Dedifferentiated amniotic fluid mesenchymal stem cell (primary cell): Measurements from ENCODE around the gene TSPAN17.
"Not testable (repeated sequence)": the region's sequence is repeated elsewhere in the genome, so short reads cannot be mapped to it uniquely, and the experiment has no call there.

Experiments
- DNase-seq: peaks from one replicate; pipeline ENCODE4 v3.0.0-alpha.2; 2016; ENCODE audit errors: extremely low spot score

The TSPAN17 gene, protein sequence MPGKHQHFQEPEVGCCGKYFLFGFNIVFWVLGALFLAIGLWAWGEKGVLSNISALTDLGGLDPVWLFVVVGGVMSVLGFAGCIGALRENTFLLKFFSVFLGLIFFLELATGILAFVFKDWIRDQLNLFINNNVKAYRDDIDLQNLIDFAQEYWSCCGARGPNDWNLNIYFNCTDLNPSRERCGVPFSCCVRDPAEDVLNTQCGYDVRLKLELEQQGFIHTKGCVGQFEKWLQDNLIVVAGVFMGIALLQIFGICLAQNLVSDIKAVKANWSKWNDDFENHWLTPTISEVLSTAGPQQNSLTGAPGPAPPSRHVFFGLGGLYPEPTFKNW

DNA sequence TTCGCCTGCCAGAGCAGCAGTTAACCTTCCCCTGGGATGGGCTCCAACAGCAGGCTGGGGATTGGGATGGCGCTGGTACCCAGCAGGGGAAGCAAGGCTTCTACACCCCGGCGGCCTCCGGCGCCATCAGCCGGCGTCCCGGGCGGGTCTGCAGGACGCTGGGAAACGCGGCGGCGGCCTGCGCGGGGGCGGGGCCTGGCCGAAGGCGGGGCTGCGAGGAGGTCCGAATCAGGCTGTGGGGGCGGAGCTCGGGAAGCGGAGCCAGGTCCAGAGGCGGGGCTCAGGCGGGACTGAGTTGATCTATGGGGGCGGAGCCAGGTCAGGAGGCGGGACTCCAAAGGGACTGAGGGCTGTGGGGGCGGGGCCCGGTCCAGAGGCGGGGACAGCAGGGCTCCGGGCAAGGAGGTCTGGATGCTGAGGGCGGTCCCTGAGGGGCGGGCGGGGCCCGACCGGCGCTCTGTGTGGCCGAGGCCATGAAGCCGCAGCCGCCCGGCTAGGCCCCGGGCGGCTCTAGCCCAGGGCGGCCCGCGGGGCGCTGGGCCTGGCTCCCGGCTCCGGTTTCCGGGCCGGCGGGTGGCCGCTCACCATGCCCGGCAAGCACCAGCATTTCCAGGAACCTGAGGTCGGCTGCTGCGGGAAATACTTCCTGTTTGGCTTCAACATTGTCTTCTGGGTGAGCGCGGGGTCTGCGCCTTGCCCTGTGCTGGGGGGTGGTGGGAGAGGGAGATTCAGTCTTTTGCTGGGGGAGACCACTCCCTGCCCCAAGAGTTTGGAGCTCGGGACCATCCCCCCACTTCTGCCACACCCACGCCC, at the start of gene TSPAN17:
Gene TSPAN17 (plus strand): TSS at position 455 of the 813 bp plus-strand sequence. CDS start 132 bp downstream, at position 587.
- peak; percentile 99 for DNase-seq

DNA sequence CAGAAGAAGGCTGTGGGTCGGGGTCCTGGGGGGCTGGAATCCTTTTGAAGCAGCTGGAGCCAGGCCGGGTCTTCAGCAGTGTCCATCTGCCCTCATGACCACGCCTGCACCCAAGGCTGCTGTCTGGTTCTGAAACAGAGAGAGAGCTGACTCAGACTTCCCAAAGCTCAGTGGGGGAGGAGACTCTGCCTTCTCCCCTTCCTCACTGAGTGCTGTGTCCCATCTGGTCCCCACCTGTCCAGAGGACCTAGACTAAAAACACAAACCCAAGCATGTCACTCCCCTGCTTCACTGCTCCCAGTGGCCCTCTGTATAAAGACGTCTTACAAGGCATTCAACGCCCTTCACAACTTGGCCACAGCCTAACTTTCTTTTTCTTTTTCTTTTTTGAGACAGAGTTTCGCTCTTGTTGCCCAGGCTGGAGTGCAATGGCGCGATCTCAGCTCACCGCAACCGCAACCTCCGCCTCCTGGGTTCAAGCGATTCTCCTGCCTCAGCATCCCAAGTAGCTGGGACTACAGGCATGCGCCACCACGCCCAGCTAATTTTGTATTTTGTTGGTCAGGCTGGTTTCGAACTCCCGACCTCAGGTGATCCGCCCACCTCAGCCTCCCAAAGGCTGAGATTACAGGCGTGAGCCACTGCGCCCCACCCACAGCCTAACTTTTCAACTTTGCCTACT, 47.4 kb upstream of the TSPAN17 start:
- not testable (repeated sequence) for DNase-seq

DNA sequence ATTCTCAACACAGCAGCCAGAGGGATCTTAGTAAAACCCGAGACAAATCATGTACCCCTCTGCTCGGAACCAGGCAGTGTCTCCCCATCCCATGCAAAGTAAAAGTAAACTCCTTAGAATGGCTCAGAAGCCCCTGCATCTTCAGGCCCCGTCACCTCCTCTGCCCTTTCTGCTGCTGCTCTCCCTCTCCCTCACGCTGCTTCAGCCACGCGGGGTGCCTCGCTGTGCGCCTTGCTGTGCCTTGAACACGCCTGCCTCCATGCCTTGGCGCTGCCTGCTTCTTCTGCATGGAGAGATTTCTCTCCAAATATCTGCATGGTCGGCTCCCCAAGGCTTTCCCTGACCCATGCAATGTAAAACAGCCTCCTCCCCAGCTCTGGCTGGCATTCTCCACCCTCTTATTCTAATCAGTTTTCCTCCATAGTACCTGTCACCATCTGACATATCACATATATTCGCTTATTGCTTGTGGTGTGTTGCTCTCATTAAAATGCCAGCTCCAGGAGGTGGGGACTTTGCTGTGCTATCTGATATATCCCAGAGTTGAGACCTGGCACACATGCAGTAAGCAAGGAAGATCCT, 45.3 kb upstream of the TSPAN17 start:
- no peak for DNase-seq

DNA sequence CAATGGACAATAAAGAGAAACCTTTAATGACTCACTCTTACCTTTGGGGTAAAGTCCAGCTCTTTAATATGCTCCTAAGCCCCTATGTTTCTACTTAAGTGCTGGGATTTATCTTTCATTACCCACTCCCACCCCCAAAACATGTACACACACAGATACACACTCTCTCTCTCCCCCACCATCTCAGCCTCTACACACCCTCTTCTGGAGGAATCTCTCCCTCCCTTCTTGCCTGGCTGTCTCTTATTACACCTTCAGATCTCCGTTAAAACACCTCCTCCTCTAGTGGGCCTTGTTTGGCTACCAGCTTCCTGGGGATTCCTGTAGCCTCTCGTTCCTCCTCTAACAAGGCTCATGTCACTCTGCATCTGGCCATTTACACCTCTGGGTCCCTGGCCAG, 44.2 kb upstream of the TSPAN17 start:
- DNase-seq, result no peak

DNA sequence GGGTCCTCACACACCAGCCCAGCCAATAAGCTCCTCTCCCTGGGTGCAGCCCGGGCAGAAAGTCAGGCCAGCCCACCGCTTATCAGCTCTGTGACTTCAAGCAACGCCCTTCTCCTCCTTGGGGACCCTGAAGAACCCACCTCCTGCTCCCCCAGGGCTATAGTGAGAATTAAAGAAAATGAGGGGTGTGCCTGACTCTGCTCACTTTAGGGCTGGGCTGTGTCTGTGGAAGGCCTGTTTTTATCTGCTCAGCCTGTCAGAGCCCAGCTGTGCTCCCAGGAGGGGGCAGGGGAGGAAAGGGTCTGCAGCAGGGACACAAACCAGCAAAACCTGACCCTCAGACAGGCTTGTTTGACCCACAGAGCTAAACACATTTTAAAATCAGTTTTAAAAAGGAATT, 41.3 kb upstream of the TSPAN17 start:
- DNase-seq, result no peak

DNA sequence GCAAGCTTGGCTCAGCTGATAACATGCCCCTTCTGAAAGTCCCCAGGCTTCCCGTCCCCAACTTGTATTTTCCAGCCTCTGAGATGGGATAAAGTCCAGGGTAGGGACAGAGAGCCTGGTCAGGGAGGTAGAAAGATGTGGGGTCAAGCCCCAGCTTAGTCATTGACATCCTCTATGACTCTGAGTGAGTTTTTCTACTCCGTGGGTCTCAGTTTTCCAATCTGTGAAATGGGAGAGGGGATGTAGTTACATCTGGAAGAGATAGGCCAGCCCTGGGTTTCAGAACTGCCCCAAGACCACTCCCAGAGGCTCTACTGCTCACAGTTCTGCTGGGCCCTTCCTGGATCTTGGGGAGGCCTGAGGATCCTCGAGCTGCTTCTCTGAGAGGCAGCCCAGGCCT, 40.4 kb upstream of the TSPAN17 start:
- no peak for DNase-seq

DNA sequence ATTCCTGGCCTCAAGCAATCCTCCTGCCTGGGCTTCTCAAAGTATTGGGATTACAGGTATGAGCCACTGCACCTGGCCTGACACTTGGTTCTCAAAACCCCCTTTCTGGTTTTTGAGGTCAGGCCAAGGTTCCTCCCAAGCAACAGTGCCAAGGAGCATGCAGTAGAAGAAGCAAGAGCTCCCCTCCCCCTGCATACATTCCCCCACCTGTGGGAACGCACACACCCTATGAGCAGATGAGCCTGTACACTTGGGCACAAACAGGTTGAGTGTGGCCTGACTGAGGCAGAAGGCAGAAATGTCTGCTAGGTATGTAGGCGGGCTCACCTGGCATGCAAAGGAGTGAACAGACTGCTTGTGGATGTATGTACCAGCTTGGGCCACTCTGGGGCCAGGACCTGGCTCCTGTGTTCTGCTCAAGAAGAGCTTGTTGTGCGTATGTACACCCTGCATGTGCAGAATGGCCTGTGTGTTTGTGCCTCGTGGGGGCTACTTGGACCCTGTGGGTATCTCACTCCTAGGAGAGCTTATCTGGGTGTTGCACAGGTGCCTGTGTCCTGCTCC, 39.1 kb upstream of the TSPAN17 start:
- DNase-seq, result no peak

DNA sequence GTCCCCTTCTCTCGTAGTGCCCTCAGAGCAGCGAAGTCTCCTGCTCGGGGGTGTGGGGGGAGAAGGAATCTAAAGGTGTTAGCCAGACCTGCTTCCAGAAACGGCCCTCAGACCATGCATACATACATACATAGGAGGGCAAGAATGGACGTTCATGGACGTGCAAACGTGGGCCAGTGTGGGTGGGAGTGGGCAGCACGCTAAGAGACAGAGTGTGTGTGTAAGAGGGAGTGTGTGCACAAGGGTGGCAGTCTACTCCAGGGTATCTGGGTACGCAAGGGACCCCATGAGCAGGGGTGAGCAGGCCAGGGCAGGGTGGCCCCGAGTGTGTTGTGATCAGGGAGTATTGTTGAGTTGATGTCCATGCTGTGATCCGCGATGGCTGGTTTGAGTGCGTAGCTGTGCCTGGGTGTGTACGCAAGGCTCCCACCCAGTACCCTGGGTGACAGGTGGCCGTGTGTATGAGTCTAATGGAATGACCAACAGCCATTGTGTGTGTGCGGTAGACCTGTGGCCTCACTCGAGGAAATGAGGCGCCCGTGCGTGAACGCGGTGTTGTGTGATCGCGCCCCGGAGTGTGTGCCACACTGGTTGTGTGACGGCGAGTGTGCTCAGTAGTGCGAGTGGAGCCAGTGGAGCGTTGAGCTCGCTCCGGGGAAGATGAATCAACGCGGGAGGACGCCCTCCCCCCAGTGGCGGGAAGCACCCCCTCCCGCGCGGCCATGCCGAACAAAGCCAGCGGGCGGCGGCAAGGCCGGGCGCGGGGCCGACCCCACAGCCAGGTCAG, 38.2 kb upstream of the TSPAN17 start:
- no peak for DNase-seq

DNA sequence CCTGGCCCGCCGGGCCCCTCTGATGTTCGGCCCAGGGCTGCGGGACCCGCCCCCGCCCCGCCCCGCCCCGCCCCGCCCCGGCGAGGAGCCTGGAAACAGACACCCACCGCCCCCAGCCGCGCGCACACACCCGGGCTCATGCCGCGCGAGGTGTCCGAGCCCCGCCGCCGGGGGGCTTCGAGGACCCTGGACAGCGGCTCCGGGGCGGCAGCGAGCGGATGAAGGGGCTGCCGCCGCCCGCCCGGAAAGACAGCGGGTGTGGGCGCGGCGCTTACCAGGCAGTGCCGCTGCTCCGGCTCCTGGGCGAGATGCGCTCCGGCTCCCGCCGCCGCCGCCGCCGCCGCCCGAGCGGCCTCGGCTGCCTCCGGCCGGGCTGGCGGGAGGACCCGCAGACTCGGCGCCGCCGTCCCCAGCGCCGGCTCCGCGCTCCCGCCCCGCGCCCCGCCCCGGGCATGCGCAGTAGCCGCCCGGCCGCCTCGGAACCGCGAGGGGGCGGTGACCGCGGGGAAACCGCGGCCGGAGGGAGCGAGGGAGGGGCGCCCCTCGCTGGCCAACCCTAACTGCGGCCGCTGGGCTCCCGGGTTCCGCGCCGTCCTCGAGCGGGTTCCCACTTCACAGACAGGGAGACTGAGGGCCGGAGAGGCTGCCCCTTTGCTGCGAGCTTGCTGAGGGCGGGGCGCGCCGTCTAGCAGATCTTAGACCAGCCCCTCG, 37.4 kb upstream of the TSPAN17 start, which contains the start of gene GPRIN1:
Gene GPRIN1 (minus strand): TSS at position 433 of the 711 bp plus-strand sequence. CDS start 10,322 bp downstream, outside the sequence.
- DNase-seq, result no peak

DNA sequence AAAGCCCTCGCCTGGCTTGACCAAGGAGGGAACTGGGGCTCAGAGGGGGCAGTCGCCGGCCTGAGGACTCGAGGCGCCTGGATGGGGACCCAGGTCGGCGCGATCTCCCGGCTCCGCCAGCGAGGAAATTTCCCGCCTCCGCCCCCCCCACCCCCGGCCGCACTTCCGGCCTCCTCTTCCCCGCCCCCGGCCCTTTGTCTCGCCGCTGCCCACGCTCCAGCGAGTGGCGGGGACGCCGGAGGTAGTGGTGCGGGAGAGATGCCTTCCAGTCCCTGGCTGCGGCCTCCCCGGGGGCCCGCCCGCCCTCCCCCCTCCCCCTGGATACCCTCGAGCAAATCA, 36.9 kb upstream of the TSPAN17 start:
- no peak for DNase-seq

DNA sequence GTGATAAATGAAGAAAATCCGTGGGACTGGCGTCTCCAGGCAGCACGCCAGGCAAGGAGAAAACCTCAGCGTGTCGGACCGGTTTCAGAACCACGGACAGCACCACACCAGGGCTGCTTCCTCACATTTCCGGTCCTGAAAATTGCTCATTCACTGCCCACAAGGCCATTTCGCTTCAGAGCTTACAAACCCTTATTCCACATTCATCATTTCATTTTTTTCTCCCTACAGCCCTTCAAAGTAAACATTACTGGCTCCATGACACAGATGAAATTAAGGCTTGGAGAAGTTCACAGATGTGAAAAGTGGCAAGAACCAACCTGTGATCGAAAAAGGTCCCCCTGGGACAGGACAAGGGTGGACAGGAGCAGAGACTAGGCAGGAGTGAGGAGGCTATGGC, 35.8 kb upstream of the TSPAN17 start:
- DNase-seq, result peak; percentile 81

DNA sequence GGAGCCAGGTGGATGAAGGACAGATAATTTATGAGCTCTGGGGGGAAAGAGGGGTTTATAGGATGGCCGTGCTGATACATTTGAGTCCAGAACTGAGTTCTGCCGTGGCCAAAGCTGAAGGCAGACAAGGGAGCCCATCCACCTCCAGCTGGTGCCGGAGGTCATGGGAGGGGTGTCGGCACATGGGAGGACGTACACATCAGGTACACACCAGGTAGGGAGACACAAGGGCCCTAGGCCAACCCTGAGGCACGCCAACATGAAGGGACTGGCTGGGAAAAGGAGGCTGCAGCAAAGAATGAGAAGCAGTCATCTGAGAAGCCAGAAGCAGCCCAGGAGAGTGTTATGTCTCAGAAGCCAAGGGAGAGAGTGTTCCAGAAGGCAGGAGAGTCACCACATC, 35.3 kb upstream of the TSPAN17 start:
- DNase-seq, result no peak

DNA sequence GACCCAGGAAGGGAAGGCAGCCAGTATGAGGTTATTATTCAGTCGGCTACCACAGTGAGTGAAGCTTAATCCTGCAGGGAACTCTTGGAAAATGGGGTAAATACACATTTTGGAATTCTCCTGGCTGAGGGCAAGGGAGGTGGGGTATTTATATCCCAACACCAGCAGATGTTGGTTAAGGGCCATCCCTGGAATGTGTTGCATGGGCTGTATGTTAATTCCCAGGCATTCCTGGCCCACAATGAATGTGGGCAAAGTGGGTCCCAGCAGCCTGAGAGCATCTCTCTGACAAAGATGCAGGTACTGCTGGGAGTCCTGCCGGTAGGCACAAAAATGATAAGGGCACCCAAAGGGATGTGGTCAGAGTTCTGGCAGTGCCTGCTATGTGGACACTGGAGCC, 34.4 kb upstream of the TSPAN17 start:
- no peak for DNase-seq

DNA sequence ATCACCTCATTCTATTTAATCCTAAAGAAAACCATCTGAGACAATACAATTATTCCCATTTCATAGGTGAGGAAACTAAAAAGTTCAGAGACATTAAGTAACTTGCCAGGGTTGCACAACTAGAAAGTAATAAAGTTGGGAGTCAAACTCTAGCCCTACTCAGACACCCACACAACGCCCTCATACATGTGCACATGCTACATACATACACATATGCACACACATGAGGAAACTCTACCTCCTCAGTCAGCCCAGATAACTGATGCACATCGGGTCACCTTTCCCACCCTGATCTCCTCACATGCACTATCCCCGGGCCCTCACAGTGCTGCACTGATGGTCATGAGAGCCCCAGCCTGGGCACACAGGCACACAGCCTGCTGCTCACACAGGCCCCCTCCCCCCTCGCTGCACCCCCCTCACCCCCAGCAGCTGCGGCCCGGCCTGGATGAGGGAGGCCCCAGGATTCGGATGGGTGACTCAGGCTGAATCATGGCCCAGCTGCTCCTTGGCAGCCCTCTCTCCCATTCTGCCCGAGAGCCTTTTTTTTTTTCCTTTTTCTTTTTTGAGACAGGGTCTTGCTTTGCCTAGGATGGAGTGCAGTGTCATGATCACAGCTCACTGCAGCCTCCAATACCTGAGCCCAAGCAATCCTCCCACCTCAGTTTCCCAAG, 32.3 kb upstream of the TSPAN17 start:
- no peak for DNase-seq

DNA sequence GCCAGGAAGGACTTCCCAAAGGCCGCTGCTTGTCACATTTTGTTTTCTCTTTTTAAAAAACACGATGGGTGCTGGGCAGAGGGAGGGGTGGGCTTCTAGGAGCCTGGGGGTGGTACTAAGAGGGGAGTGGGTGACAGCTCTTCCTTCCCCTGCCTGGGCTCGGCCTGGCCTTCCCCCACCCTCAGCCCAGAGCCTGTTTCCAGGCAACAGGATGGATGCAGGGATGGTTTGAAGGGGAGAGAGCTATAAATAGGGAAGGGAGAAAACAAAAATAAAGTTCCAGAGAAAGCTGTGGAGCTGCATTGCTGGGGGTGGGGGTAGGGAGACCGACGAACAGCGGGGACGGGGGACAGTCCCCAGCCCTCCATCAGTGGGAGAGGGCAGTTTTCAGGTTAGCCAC, 30.8 kb upstream of the TSPAN17 start:
- DNase-seq, result no peak

DNA sequence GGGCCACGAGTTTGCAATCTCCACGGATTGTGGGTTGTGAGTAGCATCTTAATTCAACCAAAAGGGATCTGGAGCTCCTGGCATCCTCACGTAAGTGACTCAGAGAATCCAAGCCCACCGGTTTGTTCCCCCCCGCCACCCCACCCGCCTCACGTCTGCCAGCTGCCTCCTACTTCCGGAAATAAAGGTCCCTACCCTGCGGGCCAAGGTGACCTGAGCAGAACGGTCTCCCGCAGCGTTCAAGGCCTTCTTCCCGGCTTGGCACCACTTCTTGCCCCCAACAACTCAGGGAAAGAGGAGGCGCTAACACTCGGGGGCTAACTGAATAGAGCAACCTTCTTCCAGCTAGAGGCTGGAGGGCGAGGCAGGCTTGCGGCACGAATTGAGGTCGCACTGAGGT, 28.5 kb upstream of the TSPAN17 start:
- no peak for DNase-seq

DNA sequence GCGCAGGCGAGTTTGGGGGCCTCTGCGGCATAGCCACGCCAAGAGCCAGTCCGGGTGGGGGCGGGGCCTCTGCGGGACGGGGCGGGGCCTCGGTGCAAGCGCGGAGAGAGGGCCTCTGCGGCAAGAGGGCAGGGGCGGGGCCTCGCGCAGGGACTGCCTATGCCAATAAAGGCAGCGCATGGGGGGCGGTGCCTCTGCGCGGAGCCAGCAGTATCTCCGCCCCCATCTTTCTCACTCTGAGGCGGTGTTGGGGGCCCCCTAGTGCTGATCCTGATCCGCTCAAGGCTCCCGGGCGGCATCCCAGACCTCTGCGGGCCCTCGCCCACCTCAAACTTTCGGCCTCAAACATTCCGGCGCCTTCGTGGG, 28.1 kb upstream of the TSPAN17 start:
- no peak for DNase-seq

DNA sequence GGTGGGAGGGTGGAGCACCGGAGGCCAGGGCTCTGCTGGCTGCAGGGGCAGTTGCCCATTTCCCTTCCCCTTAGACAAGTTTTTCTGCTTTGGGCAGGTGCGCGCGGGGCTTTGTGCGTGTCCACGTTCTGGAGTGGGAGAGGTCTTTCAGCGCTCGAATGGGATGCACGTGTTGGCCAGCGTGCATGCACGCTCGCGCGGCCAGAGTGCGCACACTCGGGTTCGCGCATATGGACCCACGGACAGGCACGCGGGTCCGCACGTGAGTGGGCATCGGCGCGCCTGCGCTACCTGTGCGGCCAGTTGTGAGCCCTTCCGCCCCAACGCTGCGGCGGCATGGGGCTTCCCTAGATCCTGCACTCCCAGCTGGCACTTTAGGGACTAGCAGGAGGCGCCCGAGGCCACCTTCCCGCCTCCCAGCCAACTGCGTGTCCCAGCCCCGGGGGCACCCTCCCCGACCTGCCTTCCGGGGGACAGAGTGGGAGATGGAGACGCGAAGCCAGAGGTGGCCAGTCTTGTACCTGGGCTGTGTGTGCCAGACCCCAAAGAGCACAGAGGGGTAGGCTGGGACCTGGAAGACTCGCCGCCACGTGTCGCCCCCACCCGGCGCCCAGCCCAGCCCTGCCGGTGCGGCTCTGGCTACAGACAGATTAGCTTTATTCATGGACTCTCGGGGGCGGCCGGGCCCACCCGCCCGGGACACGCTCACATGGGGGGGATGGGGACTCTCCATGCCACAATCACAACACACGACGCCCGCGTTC, 27.5 kb upstream of the TSPAN17 start:
- DNase-seq, result no peak

DNA sequence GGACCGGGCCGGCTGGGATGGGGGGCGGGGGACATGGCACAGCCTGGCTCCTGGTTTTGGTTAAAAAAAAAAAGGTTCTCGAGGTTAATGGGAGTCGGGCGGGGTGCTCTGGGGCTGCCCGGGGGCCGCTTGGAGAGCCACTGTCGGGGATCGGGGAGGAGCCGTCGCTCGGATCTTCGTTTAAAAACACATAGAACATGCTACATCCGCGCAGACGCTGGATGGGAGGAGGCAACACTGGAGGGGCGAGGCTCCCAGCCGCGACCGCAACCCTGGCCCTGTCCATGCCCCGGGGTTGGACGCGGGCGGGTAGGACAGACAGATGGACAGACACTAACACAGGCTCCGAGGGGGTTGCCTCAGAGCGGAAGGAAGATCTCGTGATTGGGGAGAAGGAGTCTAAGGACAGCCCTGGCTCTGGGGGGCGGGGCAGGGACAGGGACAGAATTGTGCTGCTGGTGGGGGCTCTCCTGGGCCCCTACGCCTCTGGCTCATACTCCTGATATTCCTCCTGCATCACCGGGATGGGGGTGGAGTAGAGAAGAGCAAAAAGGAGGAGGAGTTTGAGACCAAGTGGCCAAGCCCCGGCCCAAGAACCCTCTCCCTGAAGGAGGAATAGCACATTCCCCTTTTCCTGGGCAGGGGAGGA, 26.8 kb upstream of the TSPAN17 start:
- DNase-seq, result no peak
